ENCODE data around the gene STEAP3.

STEAP3 gene

DNA sequence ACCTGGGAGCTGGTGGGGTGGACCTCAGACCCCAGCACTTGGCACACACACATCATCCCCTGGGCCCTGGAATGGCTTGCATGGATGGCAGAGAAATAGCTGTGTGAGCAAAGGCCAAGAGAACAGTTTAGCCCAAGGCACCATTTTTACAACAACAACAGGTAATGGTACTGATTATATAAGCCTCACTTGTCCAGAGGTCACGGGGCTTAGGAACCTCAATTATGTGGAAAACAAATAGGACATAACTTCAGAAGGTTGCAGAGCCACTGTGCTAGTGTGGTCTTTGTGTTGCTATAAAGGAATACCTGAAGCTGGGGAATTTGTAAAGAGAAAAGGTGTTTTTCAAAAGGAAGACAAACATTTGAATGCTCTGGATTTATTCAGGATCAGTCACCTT is 13.2 kb downstream of the STEAP3 start:
- no peaks in the 10 kb centered on the region for H3K36me3 ChIP-seq
- no peak for DNase-seq
- H3K9me3 ChIP-seq, result no peaks in the 10 kb centered on the region
- no peaks in the 10 kb centered on the region for H3K27me3 ChIP-seq
- H3K4me3 ChIP-seq (ENCODE audit: low read depth, low read length), result no peak overlapping the region
- TF ChIP-seq, protein P1, sequence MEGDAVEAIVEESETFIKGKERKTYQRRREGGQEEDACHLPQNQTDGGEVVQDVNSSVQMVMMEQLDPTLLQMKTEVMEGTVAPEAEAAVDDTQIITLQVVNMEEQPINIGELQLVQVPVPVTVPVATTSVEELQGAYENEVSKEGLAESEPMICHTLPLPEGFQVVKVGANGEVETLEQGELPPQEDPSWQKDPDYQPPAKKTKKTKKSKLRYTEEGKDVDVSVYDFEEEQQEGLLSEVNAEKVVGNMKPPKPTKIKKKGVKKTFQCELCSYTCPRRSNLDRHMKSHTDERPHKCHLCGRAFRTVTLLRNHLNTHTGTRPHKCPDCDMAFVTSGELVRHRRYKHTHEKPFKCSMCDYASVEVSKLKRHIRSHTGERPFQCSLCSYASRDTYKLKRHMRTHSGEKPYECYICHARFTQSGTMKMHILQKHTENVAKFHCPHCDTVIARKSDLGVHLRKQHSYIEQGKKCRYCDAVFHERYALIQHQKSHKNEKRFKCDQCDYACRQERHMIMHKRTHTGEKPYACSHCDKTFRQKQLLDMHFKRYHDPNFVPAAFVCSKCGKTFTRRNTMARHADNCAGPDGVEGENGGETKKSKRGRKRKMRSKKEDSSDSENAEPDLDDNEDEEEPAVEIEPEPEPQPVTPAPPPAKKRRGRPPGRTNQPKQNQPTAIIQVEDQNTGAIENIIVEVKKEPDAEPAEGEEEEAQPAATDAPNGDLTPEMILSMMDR (IDR thresholded peaks at IDR 0.05; ENCODE audit: low read depth, low read length), result no peak
- peaks cover 7% of the 10 kb centered on the region for H3K4me1 ChIP-seq

DNA sequence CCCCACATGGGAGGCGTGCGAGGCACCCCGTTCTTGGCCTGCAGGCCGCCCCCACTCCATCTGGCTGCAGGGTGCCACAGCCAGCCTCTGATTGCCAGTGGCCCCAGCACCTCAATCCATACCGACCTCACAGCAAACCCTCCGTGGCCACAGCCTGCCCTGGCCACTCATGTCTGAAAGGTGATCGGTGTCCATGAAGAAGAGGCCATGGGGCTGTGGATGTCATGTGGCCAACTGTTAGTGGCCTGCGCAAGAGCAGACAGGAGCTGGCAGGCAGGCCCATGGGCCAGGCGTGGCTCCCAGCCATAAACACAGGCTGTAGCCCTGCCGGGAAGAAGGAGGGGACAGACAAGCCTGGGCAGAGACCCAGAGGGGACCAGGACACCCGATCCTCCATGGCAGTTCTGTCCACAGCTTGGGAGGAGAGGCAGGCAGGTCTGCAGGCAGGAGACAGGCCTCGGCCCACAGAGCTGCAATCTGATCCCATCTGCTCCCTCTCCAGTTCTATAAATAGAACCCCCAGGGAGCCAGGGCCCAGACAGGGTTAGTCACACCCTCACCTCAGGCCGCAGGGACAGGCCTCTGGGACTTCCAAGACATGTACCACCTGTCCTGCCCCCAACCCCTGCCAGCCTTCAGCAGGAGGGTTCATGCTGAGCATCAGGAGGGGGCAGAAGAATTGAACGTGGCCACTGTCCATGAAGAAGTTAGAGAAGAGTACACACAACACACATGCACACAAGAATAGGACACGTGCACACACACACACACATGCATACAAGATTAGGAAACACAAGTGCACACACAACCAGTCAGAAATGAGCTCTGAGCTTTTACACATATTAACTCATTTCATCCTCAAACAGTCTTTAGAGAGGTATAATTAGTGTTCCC is 16.9 kb downstream of the STEAP3 start:
- DNase-seq, result peak; percentile 69
- no peaks in the 10 kb centered on the region for H3K27me3 ChIP-seq
- H3K36me3 ChIP-seq, result no peaks in the 10 kb centered on the region
- peaks cover 7% of the 10 kb centered on the region for H3K4me1 ChIP-seq
- H3K4me3 ChIP-seq (ENCODE audit: low read depth, low read length), result no peak overlapping the region
- no peaks in the 10 kb centered on the region for H3K9me3 ChIP-seq
- TF ChIP-seq, protein P1 (IDR thresholded peaks at IDR 0.05; ENCODE audit: low read depth, low read length), result no peak

DNA sequence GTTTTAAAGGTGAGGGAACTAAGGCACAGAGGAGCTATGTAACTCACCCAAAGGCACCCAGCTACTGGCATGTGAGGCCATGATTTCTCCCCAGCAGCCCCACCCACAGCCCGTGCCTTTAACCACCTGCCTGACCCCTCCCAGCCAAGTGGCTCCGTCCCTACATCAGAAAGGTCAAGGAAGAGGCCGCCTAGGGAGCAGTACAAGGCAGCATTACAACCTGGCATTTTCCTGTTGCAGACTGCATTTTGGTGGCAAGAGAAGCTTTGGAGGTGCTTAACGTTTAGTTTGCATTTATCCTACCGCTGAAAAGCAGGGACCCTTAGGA is 17.5 kb downstream of the STEAP3 start:
- TF ChIP-seq, protein P1 (IDR thresholded peaks at IDR 0.05; ENCODE audit: low read depth, low read length), result no peak
- no peak overlapping the region for H3K4me3 ChIP-seq (ENCODE audit: low read depth, low read length)
- no peaks in the 10 kb centered on the region for H3K36me3 ChIP-seq
- no peaks in the 10 kb centered on the region for H3K27me3 ChIP-seq
- H3K4me1 ChIP-seq, result peaks cover 7% of the 10 kb centered on the region
- no peak for DNase-seq
- H3K9me3 ChIP-seq, result no peaks in the 10 kb centered on the region

DNA sequence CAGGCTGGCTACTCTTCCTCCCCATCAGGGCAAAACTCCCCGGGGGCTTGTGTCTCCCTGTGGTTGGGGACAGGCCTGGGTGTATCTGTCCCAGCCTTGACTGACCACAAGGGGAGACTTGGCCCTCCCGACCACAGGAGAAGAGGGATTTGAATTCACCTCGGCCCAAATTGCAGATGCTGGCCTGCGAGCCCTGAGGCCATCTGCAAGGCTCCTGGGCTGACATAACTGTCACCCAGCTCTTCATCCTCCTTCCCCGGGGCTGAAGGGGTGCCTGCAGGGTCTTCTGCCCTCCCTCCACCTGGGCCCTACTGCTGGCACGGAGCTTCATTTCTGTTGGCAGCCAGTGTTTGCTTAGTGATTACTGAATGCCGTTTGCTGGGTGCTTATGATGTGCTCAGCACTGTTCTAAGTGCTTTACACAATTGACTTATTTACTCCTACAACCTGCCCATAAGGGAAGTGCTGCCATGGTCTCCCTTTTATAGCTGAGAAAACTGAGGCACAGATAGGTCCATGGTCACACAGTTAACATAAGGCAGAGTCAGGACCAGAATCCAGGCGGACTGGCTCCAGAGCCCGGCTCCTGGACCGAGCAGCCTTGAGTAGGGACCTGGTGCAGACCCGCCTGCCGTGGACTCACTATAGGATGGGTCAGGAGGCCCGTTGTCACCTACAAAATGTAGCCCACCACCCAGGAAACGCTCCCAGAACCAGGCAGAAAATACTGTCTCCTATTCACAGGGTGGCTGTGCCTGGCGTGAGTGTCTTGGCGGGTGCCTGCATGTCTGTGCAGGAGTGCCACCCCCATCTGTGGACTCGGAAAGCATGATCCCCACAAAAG is 18.9 kb downstream of the STEAP3 start:
- Histone ChIP-seq H3K9me3 (no peaks in the 10 kb centered on the region), H3K4me3 (ENCODE audit: low read depth, low read length) (no peak overlapping the region), H3K36me3 (no peaks in the 10 kb centered on the region), H3K27me3 (no peaks in the 10 kb centered on the region), H3K4me1 (peaks cover 7% of the 10 kb centered on the region)
- no peak for DNase-seq
- TF ChIP-seq, protein P1 (IDR thresholded peaks at IDR 0.05; ENCODE audit: low read depth, low read length), result no peak

DNA sequence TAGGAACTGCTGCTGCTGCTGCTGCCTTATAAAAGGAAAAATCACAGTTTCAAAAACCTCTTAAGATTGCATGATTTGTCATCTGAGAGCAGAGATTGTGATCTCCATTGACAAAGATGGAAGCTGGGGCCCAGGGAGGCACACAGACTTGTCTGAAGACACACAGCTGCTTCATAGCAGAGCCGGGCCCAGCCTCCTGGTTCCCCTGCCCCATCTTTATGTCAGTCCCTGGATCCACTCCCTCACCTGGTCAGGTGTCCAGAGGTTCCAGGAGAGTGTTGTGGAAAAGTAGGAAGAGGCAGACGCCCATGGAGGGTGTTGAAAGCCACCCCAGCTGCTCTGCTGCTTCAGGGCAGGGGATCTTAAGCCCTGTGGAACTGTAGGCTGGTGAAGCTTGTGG is 20.0 kb downstream of the STEAP3 start:
- TF ChIP-seq, protein P1 (IDR thresholded peaks at IDR 0.05; ENCODE audit: low read depth, low read length), result no peak
- Histone ChIP-seq H3K36me3 (no peaks in the 10 kb centered on the region), H3K4me3 (ENCODE audit: low read depth, low read length) (no peak overlapping the region), H3K27me3 (no peaks in the 10 kb centered on the region), H3K9me3 (no peaks in the 10 kb centered on the region), H3K4me1 (peaks cover 7% of the 10 kb centered on the region)
- DNase-seq, result no peak
